ENCODE data around the gene PRKN.

Gene PRKN

GRCh38 chr6:161744211-161745067, 983.1 kb downstream of the PRKN start:
- no peak for FAIRE-seq

GRCh38 chr6:161743509-161744178, 983.9 kb downstream of the PRKN start:
- FAIRE-seq = no peak

- no peak for FAIRE-seq
These were observed 987.1 kb downstream of the PRKN start for GRCh38 chr6:161740486-161740885.

- FAIRE-seq = no peak
These were observed 990.7 kb downstream of the PRKN start for GRCh38 chr6:161736781-161737292.

- no peak for FAIRE-seq
These were observed 991.2 kb downstream of the PRKN start for GRCh38 chr6:161736326-161736725.

GRCh38 chr6:161732594-161732993, 995.0 kb downstream of the PRKN start:
- FAIRE-seq = no peak

GRCh38 chr6:161727083-161727833, 1000.3 kb downstream of the PRKN start:
- FAIRE-seq = no peak

GRCh38 chr6:161722394-161722793, 1005.2 kb downstream of the PRKN start:
- no peak for FAIRE-seq

GRCh38 chr6:161721511-161721910, 1006.1 kb downstream of the PRKN start:
- no peak for FAIRE-seq

GRCh38 chr6:161716176-161716575, 1011.4 kb downstream of the PRKN start:
- no peak for FAIRE-seq

GRCh38 chr6:161711938-161712337, 1015.6 kb downstream of the PRKN start:
- FAIRE-seq = no peak

- no peak for FAIRE-seq
These were observed 1016.1 kb downstream of the PRKN start for GRCh38 chr6:161711515-161711914.

GRCh38 chr6:161710698-161711097, 1016.9 kb downstream of the PRKN start:
- no peak for FAIRE-seq

- no peak for FAIRE-seq
These were observed 1026.5 kb downstream of the PRKN start for GRCh38 chr6:161701056-161701455.

- FAIRE-seq = no peak
These were observed 1030.8 kb downstream of the PRKN start for GRCh38 chr6:161696801-161697200.

- FAIRE-seq = no peak
These were observed 1032.6 kb downstream of the PRKN start for GRCh38 chr6:161694995-161695394.

- no peak for FAIRE-seq
These were observed 1040.9 kb downstream of the PRKN start for GRCh38 chr6:161686655-161687054.

- no peak for FAIRE-seq
These were observed 1042.7 kb downstream of the PRKN start for GRCh38 chr6:161684731-161685475.

- FAIRE-seq = no peak
These were observed 1044.2 kb downstream of the PRKN start for GRCh38 chr6:161683400-161683799.

- FAIRE-seq = no peak
These were observed 1044.6 kb downstream of the PRKN start for GRCh38 chr6:161682982-161683381.

- FAIRE-seq = no peak
These were observed 1047.5 kb downstream of the PRKN start for GRCh38 chr6:161679980-161680538.

GRCh38 chr6:161677188-161677587, 1050.4 kb downstream of the PRKN start:
- no peak for FAIRE-seq

Measured in A204.1 (cell line).